Natural killer cell treated with Interleukin-12 subunit alpha and Interleukin-12 subunit beta and Interleukin-15 and Interleukin-18, amount 100 ng/mL, for 72 hours (primary cell): ENCODE data around the gene RASA2. TPM values are rescaled to one million over a fixed set of nuclear protein-coding genes. Genes with fewer than 3 reads are reported as not detected.
A peak's percentile ranks its signal among the peaks of the same experiment; 100 is the strongest.

ENCODE experiments used
- ATAC-seq, 2 donors: fragments of 150-1000 bp; cut with Tn5 transposase in 1 of 2; sonication (Bioruptor Pico), chemical (Tn5 transposase) in 1 of 2; 2 replicates each; pipeline ENCODE4 v1.10.0; 2021
- DNase-seq: peaks from one replicate; pipeline ENCODE4 v3.0.0; 2022; ENCODE audit warnings: low spot score
- H3K27ac Mint-ChIP-seq, 2 donors: 1 replicate in 1 of 2; 2 replicates in 1 of 2; pipeline ENCODE4 v1.8.0; 2022; ENCODE audit warnings: mixed read lengths in 2 of 2, mild to moderate bottlenecking in 1 of 2, moderate library complexity in 1 of 2
- H3K27me3 Mint-ChIP-seq, 2 donors: 1 replicate in 1 of 2; 2 replicates in 1 of 2; pipeline ENCODE4 v1.8.0; 2022; ENCODE audit warnings: mixed read lengths in 2 of 2
- H3K36me3 Mint-ChIP-seq: one replicate; pipeline ENCODE4 v1.8.0; 2022; ENCODE audit warnings: mixed read lengths
- H3K4me1 Mint-ChIP-seq, 2 donors: 1 replicate in 1 of 2; 2 replicates in 1 of 2; pipeline ENCODE4 v1.8.0; 2022; ENCODE audit warnings: low read depth in 2 of 2, mixed read lengths in 2 of 2, mild to moderate bottlenecking in 1 of 2
- H3K4me3 Mint-ChIP-seq: one replicate; pipeline ENCODE4 v1.8.0; 2022; ENCODE audit warnings: mixed read lengths
- H3K9me3 Mint-ChIP-seq: 2 replicates; pipeline ENCODE4 v1.8.0; 2022; ENCODE audit warnings: mixed read lengths
- total RNA-seq, 2 donors: library from RNA; stranded (reverse); gene quantifications; one replicate each; pipeline ENCODE4 v1.2.3, GENCODE V29; 2022

Gene RASA2
- total RNA-seq, 2 donors from 2014 or later = 65.9 to 85.7 TPM

DNA sequence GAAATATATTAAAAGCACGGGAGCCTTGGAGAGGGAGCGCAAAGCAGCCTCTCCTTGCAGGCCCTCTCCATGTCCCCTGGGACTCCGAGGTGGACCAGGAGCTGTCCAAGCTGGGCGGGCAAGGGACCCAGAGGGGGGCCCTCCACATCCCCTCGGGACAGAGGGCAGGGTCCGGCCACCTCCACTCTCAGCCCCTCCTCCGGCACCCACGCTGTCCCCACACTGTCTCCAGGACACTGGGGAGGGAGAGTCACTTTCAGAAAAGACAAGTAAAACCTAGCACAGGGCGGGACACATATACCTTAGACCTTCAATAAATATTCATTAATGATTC, 173.8 kb downstream of the RASA2 start:
- Mint-ChIP-seq H3K4me3 (peak overlapping the region; percentile 11), H3K4me1 (peaks cover 0 to 7% of the 10 kb centered on the region in 2 donors), H3K9me3 (no peaks in the 10 kb centered on the region), H3K27me3 (peaks cover 45 to 47% of the 10 kb centered on the region in 2 donors), H3K27ac (no peak overlapping the region), H3K36me3 (no peaks in the 10 kb centered on the region)
- ATAC-seq (peak; percentile 11 to 32), DNase-seq (no peak)

DNA sequence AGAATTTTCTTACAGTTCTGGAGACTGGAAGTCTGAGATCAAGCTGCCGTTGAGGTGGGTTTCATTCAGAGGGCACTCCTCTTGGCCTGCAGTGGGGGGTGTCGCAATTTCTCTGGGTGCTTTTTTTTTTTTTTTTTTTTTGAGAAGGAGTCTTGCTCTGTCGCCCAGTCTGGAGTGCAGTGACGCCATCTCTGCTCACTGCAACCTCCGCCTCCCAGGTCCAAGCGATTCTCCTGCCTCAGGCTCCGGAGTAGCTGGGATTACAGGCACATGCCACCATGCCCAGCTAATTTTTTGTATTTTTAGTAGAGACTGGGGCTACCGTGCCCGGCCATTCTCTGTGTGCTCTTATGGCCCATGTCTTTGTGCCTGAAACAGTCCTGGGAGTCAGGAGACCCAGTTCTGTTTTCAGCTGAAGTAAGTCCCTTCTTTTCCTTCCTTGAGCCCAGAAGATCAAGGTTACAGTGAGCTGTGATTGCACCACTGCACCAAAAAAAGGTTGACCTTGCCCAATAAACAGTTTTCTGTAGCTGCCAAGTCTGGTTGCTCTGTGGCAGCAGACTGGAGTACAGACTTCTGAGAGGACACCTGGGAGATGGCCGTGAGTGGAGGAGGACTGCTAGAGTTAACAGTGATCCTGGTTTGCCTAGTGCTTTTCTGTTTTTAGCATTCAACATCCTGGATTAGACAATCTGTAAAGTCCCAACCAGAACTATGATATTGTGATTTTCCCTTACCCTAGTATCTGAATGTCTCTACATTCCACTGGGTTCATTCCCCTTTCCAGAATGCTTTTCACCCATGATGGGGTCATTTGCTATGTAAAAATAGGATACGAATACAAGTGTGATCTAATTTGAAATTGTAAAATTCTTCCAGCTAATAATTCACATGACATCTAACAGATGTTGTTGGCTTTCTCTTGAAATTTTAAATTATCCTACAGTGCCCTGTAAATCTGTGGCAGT, 174.7 kb downstream of the RASA2 start:
- H3K4me1 Mint-ChIP-seq = peaks cover 0 to 7% of the 10 kb centered on the region in 2 donors
- DNase-seq = no peak
- no peak overlapping the region for H3K27ac Mint-ChIP-seq
- peaks cover 41 to 47% of the 10 kb centered on the region in 2 donors for H3K27me3 Mint-ChIP-seq
- no peaks in the 10 kb centered on the region for H3K9me3 Mint-ChIP-seq
- no peaks in the 10 kb centered on the region for H3K36me3 Mint-ChIP-seq
- H3K4me3 Mint-ChIP-seq = no peak overlapping the region
- ATAC-seq = no peak

DNA sequence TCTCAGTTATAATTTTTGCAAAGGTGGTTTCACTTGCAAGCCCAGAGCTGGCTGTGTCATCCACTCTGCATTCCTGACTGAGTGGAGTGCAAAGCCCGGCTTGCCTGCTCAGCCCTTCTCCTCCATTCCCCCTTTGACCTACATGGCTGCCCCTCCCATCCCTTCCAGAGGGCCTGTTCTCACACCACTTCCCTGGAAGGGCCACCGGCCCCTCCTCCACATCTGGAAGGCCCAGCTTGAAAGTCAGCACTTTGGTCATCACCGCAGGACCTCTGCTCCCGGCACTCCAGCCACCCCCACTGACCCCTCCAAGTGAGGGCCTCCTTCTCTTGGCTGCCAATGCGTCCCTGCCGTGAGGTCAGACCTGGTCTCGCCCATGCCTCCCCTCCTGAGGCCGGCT, 177.2 kb downstream of the RASA2 start:
- Mint-ChIP-seq H3K9me3 (peaks cover 3% of the 10 kb centered on the region), H3K27ac (no peak overlapping the region), H3K27me3 (peaks cover 26 to 31% of the 10 kb centered on the region in 2 donors), H3K4me1 (peaks cover 0 to 7% of the 10 kb centered on the region in 2 donors), H3K4me3 (no peak overlapping the region), H3K36me3 (peaks cover 6% of the 10 kb centered on the region)
- DNase-seq (no peak), ATAC-seq (no peak)

Other genes starting within 250 kb of the RASA2 start
- 10 to 100 TPM; 24.5 to 29.5 TPM for gene ZBTB38, start 118.5 kb upstream of the RASA2 start, total RNA-seq